ENCODE data around the gene FAM3D. TPM values are rescaled to one million over a fixed set of nuclear protein-coding genes. Genes with fewer than 3 reads are reported as not detected.

The FAM3D gene
- total RNA-seq, 1 donor from 2014 or later = not detected

DNA sequence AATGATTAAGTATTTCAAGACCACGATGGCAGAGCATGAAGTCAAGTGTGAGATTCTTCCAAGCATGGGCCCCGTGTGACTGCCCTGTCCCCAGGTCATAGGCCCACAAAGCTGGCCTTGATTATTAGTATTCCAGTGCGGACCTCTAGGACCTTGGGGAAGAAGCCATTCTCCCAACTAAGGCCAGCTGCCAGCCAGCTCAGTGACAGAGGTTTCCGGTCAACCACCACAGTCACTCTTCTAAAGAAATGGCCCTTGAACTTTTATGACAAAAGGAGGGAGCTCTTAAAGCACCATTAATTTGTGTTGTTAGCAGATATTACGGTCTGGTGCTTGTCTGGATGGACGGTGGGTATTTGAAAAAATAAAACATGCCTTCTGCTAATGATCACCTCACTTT lies 28.0 kb downstream of the FAM3D start:
- TF ChIP-seq, protein P1, sequence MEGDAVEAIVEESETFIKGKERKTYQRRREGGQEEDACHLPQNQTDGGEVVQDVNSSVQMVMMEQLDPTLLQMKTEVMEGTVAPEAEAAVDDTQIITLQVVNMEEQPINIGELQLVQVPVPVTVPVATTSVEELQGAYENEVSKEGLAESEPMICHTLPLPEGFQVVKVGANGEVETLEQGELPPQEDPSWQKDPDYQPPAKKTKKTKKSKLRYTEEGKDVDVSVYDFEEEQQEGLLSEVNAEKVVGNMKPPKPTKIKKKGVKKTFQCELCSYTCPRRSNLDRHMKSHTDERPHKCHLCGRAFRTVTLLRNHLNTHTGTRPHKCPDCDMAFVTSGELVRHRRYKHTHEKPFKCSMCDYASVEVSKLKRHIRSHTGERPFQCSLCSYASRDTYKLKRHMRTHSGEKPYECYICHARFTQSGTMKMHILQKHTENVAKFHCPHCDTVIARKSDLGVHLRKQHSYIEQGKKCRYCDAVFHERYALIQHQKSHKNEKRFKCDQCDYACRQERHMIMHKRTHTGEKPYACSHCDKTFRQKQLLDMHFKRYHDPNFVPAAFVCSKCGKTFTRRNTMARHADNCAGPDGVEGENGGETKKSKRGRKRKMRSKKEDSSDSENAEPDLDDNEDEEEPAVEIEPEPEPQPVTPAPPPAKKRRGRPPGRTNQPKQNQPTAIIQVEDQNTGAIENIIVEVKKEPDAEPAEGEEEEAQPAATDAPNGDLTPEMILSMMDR (IDR thresholded peaks at IDR 0.05) = no peak
- Mint-ChIP-seq H3K4me3 (no peak overlapping the region), H3K27me3 (peaks cover 5% of the 10 kb centered on the region), H3K27ac (no peak overlapping the region), H3K4me1 (peaks cover 14% of the 10 kb centered on the region), H3K9me3 (no peaks in the 10 kb centered on the region), H3K36me3 (ENCODE audit: low read depth) (no peaks in the 10 kb centered on the region)
- POLR2A ChIA-PET = no interaction called here
- ATAC-seq (ENCODE audit: low read depth) (no peak), DNase-seq (no peak)
- CTCF ChIA-PET = interaction anchor here (1.2 to 5.3 kb wide), 2 partner anchors 9 to 415 kb away, joined by 6 to 52 read pairs; no protein-coding TSS in a partner anchor
- intact Hi-C loops (cut with micrococcal nuclease) = loop anchor here (10.0 kb wide), 1 partner anchor 634 kb away; the partner anchor contains the start of gene FLNB

DNA sequence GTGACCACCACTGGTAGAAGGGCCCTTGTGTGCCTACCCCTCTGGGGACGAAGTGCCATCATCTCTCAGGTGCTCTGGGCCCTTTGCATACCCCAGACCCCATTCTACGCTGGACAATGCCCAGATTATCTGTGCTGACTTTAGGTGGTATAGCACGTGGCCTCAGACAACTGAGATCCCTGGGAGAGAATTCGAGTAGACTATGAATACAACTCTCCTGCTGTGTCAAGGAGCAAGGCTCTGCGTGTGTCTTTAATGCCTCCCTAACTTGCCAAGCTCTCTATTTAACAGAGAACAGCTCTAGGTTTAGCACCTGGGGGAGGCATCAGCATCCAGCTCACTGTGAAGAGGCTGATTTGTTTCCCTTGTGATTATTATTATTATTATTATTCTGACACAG lies 29.1 kb downstream of the FAM3D start:
- ChIA-PET POLR2A (no interaction called here), CTCF (no interaction called here)
- Mint-ChIP-seq H3K27me3 (peaks cover 5% of the 10 kb centered on the region), H3K27ac (no peak overlapping the region), H3K4me3 (no peak overlapping the region), H3K9me3 (no peaks in the 10 kb centered on the region), H3K36me3 (ENCODE audit: low read depth) (no peaks in the 10 kb centered on the region), H3K4me1 (peaks cover 14% of the 10 kb centered on the region)
- TF ChIP-seq, protein P1 (IDR thresholded peaks at IDR 0.05) = no peak
- ATAC-seq (ENCODE audit: low read depth) = no peak
- no peak for DNase-seq
- intact Hi-C loops (cut with micrococcal nuclease) = loop anchor here (10.0 kb wide), 1 partner anchor 633 kb away; the partner anchor contains the start of gene FLNB

DNA sequence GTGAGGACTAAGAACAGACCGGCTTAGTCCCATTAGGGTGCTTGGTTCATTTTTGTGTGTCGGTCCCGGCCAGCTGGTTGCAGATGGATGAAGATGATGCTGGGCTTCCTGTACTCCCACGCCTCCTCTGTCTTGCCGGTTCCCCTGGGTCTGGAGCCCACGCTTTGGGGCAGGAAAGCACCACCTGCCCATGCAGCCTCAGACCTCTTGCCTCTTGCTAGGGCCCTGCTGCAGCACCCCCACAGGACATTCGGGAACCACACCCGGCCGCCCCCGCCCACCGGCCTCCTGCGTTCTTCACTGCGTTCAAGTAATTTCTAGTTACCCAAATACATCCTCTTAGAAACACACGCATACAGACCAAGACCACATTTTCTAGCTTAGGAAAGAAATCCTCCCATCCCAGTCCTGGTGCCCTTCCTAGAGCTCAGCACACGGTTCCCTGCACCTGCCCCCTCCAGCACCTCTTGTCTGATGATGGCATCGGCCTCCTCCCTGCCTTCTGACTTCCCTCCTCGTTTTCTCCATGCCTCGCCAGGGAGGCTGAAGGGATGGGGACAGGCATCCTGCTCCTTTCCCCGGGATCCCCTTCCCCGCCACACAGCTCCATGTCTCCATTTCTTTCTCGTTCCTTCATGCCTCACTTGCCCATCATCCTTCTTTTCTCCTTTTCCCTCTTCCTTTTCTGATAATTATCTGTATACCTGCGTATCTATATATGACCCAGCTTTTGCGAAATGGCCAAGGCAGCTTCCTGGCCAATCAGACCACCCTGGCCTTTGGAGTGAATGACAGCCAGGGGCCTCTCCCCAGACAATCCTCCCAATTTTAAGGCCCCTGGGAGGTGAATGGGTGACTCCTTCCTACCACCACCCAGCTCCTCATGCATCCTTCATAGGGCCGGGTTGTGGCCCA lies 30.9 kb downstream of the FAM3D start:
- no peaks in the 10 kb centered on the region for H3K36me3 Mint-ChIP-seq (ENCODE audit: low read depth)
- H3K27me3 Mint-ChIP-seq = peaks cover 9% of the 10 kb centered on the region
- ChIA-PET CTCF (no interaction called here), POLR2A (no interaction called here)
- ATAC-seq (ENCODE audit: low read depth) (no peak), DNase-seq (no peak)
- H3K4me1 Mint-ChIP-seq = peaks cover 11% of the 10 kb centered on the region
- TF ChIP-seq, protein P1 (IDR thresholded peaks at IDR 0.05) = no peak
- H3K27ac Mint-ChIP-seq = no peak overlapping the region
- intact Hi-C loops (cut with micrococcal nuclease) = loop anchor here (10.0 kb wide), 1 partner anchor 631 kb away; the partner anchor contains the start of gene FLNB
- no peaks in the 10 kb centered on the region for H3K9me3 Mint-ChIP-seq
- H3K4me3 Mint-ChIP-seq = no peak overlapping the region

DNA sequence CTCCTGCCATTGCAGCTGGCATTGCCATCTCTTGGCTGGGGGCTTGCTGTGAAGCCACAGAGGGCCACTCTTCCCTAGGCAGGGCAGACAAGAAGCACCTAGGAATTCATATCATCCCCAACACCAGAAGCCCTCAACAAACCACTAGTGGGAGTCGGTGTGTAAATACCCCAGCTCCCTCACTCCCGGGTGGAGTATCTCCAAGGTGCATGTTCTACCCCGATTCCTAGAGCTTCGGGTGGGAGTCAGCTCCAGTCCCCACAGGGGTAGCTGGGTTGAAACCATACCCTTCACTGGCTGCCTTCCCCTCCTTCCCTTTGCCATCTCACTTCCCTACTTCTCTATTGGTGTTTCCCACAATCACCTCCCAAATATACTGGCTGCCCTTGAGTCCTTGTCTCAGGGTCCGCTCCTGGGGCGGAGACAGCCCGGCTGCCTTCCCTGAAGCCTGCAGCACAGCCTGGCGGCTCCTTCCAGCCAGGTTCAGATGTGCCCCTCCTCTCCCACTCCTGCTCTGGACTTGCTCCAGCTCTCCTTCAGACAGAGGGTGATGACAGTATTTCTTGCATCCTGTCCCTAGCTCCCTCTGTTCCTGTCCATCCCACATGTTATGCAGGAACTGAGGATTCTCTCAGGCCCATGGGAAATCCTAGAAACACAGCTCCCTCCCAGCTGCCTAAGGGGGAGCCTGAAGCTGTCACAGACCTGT lies 33.3 kb downstream of the FAM3D start:
- intact Hi-C loops (cut with micrococcal nuclease) = loop anchor here (5.0 to 10.0 kb wide), 2 partner anchors 311 to 629 kb away; partner anchors contain the start of gene FLNB
- Mint-ChIP-seq H3K9me3 (no peaks in the 10 kb centered on the region), H3K27me3 (peaks cover 9% of the 10 kb centered on the region), H3K4me3 (no peak overlapping the region), H3K36me3 (ENCODE audit: low read depth) (no peaks in the 10 kb centered on the region), H3K4me1 (peaks cover 9% of the 10 kb centered on the region), H3K27ac (no peak overlapping the region)
- ChIA-PET CTCF (interaction anchor here (1.1 to 1.2 kb wide), 2 partner anchors 64 to 420 kb away, joined by 3 to 6 read pairs; no protein-coding TSS in a partner anchor), POLR2A (no interaction called here)
- TF ChIP-seq, protein P1 (IDR thresholded peaks at IDR 0.05) = no peak
- ATAC-seq (ENCODE audit: low read depth) (no peak), DNase-seq (no peak)
